ENCODE data around the gene RUFY3.

DNA sequence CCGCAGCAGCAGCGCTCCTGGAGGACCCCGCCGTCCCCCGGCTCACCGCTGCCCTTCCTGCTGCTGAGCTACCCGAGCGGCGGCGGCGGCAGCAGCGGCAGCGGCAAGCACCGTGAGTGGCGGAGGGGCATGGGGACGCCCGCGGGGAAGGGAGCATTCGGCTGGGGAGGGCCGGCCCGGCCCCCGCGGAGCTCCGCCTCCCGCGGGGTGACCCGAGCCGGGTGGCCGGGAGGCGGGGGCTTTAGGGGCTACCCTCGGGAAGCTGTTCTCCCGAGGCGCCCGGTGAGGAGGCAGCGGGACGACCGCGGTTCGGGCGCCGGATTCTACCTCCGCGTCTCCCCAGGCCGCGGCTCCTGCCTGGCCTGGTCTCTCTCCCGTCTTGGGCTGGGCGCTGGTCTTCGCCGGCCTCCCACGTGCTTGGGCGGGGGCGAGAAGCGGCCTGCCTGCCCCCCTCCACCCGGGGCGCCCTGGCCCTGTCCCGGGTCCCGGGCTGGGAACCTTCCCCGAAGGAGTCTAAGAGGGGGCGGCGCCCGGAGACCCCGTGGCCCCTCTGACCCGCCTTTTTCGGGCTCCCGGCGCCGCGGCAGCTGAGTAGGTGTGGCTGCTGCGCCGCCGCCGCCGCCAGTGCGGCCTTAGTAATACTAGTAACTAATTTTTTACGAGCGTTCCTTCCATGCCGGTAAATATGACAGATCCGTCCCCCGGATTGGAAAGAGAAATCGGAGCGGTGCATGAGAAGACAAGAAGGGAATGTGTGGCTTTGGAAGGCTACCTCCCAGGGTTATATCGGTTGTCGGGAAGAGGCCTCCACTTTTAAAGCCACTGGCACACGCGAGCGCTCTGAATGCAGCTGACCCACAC lies 16.4 kb upstream of the RUFY3 start:
- no peak for TF ChIP-seq BCL11A (tag by site-specific recombination; IDR thresholded peaks at IDR 0.05; ENCODE audit: low read depth)
- no peak for TF ChIP-seq ZNF112 (tag by site-specific recombination; IDR thresholded peaks at IDR 0.05)
